Tibial nerve (tissue), 4 donors: Measurements from ENCODE around the gene MICU2.

ENCODE experiments used
- EP300 ChIP-seq, 2 donors: sonication (generic); formaldehyde crosslinking; IDR thresholded peaks; one replicate each; pipeline ENCODE4 v1.6.1; 2017; ENCODE audit warnings: antibody characterized with exemption in 2 of 2, mild to moderate bottlenecking in 1 of 2
- POLR2A ChIP-seq, 2 donors: fragments of 450-650 bp; IDR thresholded peaks; one replicate each; pipeline ENCODE4 v1.6.1; 2017; ENCODE audit warnings: antibody characterized with exemption in 2 of 2, mild to moderate bottlenecking in 2 of 2, moderate library complexity in 2 of 2
- TF ChIP-seq, protein P1 (sequence below), 5 experiments: fragments of 200-600 bp in 3 of 5; fragments of 450-650 bp in 2 of 5; sonication (generic) in 3 of 5; IDR thresholded peaks; one replicate each; pipeline ENCODE4 v1.5.1; 2016 to 2019; ENCODE audit warnings: antibody characterized with exemption in 5 of 5, mild to moderate bottlenecking in 3 of 5, moderate library complexity in 2 of 5

DNA sequence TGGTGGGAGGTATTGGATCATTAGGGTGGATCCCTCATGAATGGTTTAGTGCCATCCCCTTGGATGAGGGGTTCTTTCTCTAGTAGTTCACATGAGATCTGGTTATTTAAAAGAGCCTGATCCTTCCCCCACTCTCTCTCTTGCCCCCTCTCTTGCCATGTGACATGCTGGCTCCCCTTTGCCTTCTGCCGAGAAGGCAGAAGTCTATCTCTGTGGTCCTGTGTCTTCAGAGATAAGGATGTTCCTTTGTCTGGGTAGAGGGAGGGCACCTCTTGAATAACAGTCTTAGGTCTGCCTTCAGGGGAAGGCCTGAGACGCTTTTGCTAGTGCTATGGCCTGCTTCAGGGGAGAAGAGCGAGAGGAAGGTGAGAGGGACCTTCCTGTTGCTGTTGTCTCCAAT lies 142.8 kb downstream of the MICU2 start:
- TF ChIP-seq POLR2A (IDR thresholded peaks at IDR 0.05) = no peak
- TF ChIP-seq, protein P1, sequence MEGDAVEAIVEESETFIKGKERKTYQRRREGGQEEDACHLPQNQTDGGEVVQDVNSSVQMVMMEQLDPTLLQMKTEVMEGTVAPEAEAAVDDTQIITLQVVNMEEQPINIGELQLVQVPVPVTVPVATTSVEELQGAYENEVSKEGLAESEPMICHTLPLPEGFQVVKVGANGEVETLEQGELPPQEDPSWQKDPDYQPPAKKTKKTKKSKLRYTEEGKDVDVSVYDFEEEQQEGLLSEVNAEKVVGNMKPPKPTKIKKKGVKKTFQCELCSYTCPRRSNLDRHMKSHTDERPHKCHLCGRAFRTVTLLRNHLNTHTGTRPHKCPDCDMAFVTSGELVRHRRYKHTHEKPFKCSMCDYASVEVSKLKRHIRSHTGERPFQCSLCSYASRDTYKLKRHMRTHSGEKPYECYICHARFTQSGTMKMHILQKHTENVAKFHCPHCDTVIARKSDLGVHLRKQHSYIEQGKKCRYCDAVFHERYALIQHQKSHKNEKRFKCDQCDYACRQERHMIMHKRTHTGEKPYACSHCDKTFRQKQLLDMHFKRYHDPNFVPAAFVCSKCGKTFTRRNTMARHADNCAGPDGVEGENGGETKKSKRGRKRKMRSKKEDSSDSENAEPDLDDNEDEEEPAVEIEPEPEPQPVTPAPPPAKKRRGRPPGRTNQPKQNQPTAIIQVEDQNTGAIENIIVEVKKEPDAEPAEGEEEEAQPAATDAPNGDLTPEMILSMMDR (IDR thresholded peaks at IDR 0.05) = no peak
- no peak for TF ChIP-seq EP300 (IDR thresholded peaks at IDR 0.05)
